Stimulated activated CD4-positive, alpha-beta T cell treated with anti-CD3 and anti-CD28 coated beads, Interleukin-1b, Interleukin-23, amount 100 ng/mL, for 48 hours (primary cell): Measurements from ENCODE around the gene ASB5.
A peak's percentile ranks its signal among the peaks of the same experiment; 100 is the strongest.

Source experiments
- DNase-seq: peaks from one replicate; pipeline ENCODE4 v3.0.0-alpha.2; 2020

The ASB5 gene

DNA sequence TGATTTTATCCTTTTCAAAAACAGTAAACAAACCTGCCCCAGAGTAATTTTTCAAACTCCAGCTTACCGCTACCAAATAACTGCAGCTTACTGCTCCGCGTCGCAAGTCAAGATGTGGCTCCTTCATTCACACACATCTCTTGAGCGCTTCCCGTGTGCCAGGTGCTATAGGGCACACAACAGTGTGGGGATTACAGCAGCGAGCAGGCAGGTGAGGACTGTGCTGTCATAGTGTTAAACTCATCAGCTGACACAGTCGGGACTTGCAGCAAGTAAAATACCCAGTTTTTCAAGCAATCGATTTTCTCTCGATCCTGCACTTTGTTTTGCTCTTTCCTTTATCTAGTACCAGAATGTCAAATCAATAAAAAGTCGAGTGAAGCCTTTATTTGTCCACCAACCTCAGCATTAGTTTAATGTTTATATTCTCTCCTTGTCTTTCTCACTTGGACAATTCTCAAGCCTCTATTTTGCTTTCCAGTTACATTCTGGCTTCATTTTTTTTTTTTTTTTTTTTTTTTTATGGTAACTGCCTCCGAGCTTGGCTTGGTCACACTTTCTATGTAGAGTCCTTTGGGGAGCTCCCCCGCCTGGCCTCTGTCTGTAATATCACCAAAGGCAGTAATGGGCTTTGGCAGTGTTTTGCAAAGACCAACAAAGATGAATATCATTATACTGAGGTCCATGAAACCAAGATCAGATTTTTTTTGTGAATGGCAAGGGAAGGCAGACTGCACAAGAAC, 8.3 kb upstream of the ASB5 start:
- no peak for DNase-seq

DNA sequence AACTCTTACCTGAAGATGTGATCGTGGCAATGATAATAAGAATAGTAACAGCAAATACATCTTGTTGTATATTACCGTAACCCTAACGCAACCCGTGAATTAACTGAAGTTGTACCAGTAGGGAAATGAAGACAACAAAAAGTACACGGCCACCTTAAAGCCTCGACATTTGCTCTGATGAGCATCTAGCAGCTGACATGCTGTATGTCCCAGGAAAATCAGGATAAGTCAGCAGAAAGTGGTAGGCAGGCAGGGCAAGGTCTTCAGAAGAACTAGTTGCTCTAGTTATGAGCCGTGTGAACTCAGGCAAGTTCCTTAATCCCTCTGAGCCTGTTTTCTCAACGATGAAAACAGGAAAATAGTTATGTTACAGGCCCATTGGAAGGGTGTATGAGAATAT, 7.7 kb upstream of the ASB5 start:
- no peak for DNase-seq

DNA sequence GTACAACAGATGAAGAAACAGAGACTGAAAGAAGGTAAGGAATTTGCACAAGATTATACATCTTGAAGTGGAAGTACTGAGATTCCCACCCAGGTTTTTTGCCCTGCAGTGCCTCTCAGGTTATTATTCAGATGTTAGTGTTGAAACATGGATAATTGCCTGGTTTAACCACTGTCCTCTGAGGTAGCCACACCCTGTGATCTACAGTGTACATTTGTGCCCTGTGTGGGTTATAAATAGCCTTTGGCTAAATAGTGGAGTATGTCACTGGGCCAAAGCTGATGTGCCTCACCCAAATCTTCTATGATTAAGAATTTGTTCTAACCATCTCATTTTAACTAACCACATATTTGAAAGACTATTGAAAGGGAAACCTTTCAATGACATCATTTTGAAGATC, 5.4 kb upstream of the ASB5 start:
- no peak for DNase-seq

DNA sequence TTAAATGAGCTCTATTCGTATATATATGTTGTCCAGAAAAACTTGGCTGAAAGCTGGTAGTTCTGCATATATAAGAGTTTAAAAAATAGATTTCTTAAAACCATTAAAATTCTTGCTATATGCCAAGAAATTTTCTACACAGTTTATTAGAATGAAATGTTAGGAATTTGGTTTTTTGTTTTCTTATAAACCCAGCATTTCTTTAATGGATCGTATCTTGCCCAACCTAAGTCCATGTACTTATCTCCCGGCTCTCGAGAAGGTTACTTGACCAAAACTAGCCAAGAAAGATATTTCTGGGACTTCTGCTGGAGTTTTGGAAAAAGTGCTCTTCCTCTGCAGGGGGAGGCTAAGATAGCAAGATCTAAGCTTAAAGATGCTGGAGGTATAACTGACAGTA, 4.7 kb upstream of the ASB5 start:
- DNase-seq: no peak

DNA sequence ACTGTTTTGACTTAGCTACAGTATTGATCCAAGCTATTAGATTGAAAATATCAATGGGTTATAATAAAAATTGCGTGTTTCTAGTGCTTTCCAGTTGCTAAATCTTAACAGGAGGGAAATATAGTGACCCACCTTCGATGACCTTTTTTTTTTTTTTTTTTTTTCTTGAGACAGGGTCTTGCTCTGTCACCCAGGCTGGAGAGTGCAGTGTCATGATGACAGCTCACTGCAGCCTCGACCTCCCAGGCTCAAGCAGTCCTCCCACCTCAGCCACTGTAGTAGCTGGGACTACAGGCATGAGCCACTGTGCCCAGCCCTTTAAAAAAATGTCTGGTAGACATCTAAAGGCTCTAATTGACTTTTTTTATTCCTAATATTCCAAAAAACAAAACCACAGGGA, 3.8 kb upstream of the ASB5 start:
- DNase-seq: no peak

DNA sequence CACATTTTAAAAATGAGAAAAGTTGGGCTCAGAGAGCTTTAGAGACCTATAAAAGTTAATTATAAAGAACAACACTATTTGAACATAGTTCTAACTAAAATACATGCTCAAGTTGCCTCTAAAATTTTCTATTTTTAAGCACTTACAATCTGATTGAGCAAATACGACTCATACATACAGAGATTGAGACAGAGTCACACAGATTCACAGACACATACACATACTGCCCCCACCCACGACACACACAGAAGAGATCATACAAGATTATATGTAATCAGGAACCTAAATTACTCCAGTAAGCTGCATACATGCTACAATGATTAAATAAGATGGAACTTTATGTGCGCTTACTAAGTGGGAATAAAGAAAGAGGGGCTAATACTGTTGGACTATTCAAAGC, 2.7 kb upstream of the ASB5 start:
- no peak for DNase-seq

DNA sequence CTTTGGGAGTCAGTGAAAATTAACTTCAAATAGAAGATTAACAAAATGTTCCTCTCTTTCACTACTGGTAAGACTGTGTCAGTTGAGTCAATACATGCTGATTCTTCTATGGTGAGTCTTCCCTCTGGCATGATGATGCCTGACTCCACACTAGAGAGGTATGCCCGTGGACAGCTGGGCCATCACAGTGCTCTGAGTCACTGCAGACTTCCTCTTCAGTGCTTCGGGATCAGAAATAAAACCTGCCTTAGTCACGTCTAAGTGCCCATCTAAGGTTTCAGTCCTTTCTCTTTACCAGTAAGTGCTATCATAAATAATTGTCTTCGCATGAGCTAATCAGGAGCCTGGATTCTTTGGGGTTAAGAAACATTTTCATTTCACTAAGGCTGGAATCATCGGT, 1.6 kb upstream of the ASB5 start:
- DNase-seq: peak; percentile 6

DNA sequence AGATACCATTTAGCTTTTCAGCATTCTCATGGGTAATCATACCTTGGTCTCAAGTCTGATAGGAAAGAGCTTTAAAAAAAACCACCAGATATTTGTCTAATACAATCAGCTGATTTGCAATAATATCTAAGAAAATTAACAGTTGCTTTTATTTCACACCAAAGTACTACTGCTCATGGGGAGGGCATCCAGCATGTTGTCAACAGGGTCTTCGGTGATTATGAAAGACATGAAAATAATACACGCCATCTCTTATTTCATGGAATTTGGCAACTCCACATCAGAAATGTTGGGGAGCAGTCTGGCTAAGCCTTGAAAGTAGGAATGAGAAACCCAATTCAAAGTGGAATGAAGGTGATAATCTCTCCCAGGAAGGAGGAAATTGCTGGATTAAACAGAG, 3.0 kb downstream of the ASB5 start:
- no peak for DNase-seq

DNA sequence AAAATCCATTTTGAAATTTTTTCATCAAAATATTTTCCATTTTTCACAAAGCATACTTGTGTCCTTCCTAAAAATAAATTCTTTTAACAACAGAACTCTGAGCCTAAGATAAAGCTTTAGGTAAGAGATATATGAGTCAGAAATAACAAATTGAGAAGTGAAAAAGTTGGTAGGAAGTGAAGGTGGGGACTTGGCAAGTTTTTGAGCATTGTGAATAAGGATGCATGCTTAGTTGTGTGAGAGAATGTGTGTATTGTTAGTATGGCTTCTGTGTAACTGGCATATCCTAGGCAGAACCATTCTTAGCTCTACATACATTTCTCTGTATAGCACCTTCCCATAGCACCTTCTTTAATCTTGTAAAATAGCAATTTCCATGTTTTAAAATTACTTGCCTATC, 6.8 kb downstream of the ASB5 start:
- DNase-seq: no peak

DNA sequence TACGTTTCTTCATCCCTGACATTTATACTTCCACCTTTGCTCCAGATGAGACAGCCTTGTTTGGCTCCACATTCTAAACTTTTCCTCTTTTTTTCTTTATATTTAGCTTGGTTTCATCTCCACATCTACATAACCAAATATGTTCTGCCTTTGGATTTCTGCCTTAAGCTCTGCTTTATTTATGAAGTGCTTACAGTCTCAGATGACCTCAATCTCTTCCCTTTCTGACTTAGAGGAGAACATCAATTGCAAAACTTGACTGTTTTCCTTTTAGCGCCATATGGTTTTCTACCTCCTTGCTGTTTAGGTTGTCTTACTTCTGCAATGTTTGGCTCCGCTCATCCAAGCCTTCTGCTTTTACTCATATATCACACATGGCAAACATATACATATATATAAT, 7.5 kb downstream of the ASB5 start:
- DNase-seq: no peak

DNA sequence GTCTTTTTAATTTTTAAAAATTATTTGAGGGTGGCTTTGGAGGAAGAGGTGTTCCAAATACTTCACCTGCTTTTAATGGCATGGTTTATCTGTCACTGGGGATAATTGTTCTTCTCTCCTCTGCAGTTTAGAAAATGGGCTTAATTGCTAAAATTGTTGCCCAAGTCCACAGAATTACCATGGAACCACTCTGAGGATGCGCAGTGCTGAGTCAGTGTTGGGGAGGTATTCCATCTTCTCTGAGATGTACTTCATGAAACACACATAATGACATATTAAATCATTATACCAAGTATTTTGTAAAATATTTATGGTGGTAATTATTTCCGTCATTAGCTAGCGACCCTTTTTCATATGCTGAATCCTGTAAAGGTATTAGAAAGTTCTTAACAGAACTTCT, 8.0 kb downstream of the ASB5 start:
- no peak for DNase-seq

DNA sequence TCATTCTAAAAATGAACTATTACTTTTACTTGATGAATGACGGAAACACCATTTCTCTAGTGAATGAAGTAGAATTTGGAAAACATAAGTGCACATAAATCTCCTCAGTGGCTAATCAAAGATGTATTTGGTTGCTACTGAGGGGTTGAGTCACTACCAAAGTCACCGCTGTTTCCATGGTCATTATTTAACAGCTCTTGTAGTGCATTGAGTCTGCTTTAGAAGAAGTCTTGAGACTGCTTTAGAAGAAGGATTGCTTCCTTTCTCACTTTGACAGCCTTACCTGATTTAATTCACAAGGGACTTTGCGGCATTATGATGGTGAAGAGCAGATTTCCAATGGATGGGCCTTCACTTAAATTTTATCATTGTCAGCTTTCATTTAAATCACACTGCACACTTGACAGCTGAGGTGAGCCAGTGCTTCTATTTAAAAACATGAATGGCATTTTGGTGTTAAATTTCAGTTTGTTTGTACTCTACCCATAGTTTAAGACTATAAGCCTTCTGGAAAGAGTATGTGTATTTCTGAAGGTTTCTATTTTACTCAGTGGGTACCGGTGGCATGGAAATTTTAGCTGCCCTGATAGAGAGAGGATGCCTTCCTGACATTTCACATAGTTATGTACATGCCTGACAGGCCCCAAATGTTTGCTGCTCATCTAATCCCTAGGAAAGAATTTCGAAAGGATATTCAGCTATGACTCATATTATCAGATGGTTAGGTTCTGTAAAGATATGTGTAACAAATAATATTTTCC, 9.5 kb downstream of the ASB5 start:
- no peak for DNase-seq

DNA sequence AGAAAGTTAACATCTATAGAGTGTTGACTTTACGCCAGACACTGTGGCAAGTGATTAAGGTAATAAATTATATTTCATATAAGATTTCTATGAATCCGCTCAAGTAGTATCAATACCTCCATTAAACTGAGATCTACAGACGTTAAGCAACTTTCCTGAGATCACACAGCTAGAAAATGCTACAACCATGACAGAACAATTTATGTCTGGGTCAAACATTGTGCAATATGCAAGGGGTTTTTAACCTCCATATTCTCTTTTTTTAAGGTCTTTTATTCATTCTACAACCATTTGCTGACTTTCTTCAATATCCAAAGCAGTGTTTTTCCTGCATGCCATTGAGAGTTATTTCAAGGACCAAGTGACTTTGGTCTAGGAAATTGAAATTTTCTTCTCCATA, 10.9 kb downstream of the ASB5 start:
- no peak for DNase-seq

DNA sequence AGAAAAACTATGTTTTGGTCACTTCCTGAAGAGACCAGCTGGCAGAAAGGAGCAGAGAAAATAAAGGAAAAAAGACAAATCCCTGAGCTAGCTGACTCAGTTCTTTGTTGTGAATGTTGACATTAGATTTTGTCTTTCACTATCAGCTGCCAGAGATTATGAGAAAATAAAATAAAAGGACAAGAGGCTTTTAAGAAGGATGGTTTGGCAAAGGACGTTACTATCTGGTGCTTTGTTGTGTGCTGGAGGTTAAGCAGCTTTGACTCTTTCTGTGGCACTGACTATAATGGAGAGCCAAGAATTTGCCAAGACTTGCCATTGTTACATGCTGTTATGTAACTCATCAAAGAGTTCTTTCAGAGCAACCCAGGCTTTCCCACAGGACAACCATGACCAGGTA, 12.1 kb downstream of the ASB5 start:
- DNase-seq: no peak

DNA sequence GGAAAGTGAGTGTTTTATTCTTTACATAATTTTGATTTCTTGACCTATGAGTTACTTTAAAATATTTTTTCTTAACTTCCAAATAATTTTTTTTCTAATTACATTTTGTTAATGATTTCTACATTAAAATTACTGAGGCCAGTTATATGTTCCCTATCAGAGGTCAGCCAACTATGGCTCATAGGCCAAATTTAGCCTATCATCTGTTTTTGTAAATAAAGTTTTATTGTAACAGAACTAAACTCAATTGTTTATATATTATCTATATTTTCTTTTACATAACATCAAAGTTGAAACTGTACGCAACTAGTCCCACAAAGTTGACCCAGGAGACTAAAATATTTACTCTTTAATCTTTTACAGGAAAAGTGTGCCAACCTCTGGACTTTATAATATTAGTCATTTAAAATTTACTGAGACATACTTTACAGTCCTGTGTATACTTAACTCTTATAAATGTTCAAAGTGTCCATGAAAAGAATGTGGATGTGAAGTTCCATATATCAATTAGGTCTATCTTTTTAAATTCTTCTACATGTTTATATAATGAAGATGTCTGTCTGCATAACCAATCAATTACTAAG, 26.2 kb downstream of the ASB5 start:
- DNase-seq: no peak

DNA sequence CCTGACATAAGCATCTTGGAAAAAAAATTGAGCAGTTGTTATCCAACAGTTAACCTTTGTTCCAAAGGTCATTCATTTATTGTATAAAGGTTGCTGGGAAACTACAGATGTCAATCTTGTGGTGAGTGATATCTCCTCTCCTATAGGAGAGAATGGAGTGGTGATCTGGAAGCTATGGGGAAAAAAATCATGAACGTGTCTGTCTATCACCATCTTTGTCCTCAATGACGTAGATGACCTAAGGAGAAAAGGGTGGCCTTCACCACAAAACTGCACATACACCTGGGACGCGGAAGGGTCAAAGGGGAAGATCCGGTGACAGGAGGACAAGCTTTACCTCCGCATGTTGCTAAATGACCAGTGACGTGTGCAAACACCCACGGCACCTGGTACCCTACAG, 27.3 kb downstream of the ASB5 start:
- DNase-seq: no peak

DNA sequence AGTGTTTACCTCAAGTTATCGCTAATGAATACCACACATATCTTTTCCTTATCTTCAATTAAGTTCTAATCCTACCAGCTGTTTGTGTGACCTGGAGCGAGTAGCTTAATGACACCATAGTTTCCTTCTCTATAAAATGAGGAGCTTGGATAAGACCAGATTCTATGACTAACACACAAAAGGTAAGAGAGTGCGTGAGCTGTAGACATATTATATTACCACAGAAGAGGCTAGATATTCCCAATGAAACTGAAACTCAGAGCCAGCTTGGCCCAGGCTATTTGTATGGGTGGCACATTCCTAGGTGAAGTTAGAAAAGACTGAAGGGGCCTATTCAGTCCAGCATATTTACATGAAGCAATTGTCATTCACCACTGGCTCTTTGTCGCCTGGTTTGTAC, 30.2 kb downstream of the ASB5 start:
- no peak for DNase-seq

DNA sequence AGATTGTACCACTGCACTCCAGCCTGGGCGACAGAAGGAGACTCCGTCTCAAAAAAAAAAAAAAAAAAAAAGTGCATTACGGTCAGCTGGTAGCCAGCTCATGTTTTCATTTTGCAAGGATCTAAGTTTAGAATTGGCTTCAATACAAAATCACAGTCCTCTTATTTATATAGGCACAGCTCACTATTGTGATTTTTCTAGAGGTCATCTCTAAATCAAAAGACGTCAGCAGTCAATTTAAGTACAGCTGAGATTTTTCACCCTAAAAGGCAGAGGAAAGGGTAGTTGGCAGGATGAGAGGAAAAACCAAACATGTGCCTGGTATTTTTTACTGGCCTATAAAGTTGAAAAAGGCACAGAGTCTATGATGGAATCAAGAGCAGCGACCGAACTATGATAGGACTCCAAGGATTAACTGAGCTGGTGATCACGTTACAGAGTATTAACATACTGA, 30.8 kb downstream of the ASB5 start:
- no peak for DNase-seq

DNA sequence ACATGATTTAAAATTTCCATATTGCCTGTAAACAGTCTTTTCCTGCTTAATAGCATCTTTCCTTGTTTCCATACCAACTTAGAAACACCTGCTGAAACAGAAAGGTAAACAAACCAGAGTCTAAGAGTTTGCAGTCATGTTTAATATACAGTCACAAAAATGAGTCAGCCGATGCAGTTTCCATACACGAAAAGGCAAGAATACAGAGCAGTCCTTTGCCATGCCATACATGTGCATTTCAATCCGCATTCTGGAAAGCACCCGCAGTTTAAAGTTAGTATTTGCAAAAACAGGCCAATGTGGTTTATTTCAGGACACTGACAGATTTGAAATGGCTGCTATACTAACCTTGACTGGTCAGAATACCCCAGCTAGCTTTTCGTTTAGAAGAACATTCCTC, 32.1 kb downstream of the ASB5 start:
- DNase-seq: no peak

DNA sequence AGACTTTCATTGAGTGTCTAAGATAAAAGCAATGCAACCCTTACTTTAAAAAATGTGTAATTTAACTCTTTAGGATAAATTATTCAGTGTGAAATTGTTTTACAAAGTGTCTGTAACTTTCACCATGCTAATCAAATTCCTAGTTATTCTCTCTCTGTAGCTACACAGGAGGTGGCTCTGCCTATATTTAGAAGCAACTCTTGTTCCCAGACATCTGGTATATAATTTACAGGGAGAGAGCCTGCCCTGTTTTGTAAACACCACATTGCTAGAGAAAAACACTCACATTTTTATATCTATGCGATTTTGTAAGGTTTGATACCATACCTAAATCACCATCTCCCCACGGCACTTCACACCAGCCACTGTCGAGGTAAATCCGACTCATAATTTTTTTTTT, 38.2 kb downstream of the ASB5 start:
- DNase-seq: no peak

DNA sequence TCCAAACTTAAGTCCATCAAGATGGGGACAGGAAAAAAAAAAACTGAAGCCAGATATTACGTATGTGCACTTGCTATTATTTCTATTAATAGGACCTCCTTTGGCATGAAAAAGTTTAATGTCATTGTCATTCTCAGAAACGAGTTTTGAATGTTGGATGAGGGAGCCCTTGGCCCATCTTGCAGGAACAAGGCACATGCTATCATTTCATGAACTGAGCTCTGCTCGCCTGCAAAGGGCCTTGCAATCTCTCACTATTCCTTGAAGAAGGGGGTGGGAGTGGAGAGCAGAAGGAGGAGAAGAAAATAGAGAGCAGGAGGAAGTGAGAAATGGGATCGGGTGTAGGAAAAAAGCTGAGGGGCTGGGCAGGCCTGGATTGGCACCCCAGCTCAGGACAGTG, 39.4 kb downstream of the ASB5 start:
- no peak for DNase-seq

DNA sequence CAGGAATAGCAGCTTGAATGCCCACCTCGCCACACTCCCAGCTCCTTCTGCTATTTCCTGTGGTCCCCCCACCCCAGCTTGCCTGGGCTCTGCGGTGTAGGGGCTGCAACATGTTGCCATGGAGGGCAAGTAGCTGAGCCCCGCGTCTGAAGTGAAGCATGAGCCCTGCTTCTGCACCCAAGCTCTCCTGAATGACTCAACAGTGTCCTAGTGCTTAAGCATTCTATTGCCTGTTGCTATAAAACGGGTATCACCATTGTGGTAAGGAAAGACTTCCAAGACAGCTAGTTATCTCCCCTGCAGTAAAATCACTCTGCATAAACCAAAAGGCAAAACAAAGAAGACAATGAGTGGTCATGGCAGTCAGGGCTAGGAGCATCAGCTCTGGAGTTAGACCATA, 42.3 kb downstream of the ASB5 start:
- no peak for DNase-seq

DNA sequence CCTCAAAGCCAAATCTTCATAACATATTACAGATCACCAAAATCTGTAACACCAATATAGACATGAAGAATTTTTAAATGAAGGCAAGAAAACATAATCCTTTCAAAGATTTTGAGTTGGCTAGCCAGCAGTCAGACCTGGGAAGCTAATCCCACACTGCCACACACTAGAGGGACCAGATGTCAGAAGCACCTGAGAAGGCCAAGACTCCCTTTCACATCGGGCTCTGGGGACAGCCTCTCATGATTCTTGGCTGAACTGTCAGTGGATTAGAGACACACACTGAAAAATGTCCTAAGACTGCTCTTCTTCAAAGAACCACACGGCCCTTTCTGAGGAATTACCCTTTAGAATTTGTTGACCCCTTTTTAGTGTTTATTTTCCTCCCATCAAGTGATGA, 45.5 kb downstream of the ASB5 start:
- DNase-seq: no peak

DNA sequence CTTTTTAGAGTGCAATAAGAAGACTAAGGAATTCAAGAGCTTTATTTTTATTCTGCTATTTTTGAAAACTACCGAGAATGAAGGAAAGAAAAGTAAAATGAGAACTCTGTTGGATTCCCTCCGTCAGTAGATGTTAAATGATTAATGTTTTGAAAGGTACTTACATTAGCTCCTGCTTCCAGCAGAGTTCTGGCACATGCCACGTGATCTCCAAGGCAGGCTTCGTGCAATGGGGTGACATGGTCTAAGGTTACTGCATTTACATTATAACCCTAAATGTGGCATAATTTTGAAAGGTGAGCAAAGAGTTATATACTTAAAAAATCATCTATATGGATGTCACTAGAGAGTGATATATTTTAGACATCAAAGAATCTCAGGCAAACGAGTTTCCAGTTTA, 46.9 kb downstream of the ASB5 start:
- no peak for DNase-seq

DNA sequence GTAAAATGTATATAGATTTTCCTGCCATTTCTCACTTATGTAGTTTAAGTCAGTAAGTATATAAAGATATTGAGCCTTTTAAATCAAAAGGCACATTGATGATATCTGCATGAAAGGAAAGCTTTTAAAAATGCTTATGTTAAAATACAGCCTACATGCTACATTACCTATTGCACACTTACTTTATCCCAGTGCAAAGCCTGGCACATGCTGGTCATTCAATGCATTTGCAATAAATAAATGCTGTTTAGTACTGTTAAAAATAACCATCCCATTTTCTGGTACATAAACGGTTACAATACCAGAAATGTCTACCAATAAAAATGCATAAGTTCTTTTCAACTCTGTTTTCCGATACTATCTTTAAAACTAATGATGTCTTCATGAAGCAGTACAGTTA, 51.5 kb downstream of the ASB5 start:
- DNase-seq: no peak
